Left ventricle myocardium inferior (tissue), 1 donor: ENCODE results near the gene UBE2E1. TPM values are rescaled to one million over a fixed set of nuclear protein-coding genes. Genes with fewer than 3 reads are reported as not detected.
A peak's percentile ranks its signal among the peaks of the same experiment; 100 is the strongest.

ENCODE experiments used
- DNase-seq: peaks from one replicate; pipeline ENCODE4 v3.0.0-alpha.2; 2020
- H3K27ac ChIP-seq: fragments of 200-600 bp; replicated peaks from 2 replicates; pipeline ENCODE4 v1.8.0; 2021
- H3K27me3 ChIP-seq: fragments of 200-600 bp; 2 replicates; pipeline ENCODE4 v1.8.0; 2021; ENCODE audit warnings: low read depth
- H3K36me3 ChIP-seq: fragments of 200-600 bp; 2 replicates; pipeline ENCODE4 v1.8.0; 2021
- H3K4me1 ChIP-seq: fragments of 200-600 bp; 2 replicates; pipeline ENCODE4 v1.8.0; 2021
- H3K4me3 ChIP-seq: fragments of 200-600 bp; 2 replicates; pipeline ENCODE4 v1.8.0; 2021; ENCODE audit warnings: mild to moderate bottlenecking, moderate library complexity
- H3K9me3 ChIP-seq: fragments of 200-600 bp; replicated peaks from 2 replicates; pipeline ENCODE4 v1.8.0; 2021
- CTCF ChIP-seq: fragments of 200-600 bp; IDR thresholded peaks from 2 replicates; pipeline ENCODE4 v1.8.0; 2021; ENCODE audit warnings: antibody characterized with exemption, mild to moderate bottlenecking, borderline replicate concordance
- intact Hi-C: fragments of 100-400 bp; cut with micrococcal nuclease; formaldehyde crosslinking; loops from one replicate; pipeline ENCODE4 v1.11.0; 2022
- total RNA-seq: library from RNA; stranded (reverse); fragmentation: NEBNext Ultra II Directional; extraction: Animal tissue kit (Norgen Biotek cat#: 25700); gene quantifications from one replicate; pipeline ENCODE4 v1.2.1, GENCODE V29; 2021
- donor health status: DM: no; HTN: yes; CAD: no; lungs with severe emphysema.

The UBE2E1 gene
- total RNA-seq, 1 donor from 2014 or later, result 65.0 TPM

- DNase-seq, result no peak
- intact Hi-C loops, result no loop called here
- Histone ChIP-seq H3K27ac (no peak overlapping the region), H3K4me1 (no peaks in the 10 kb centered on the region), H3K4me3 (no peak overlapping the region), H3K9me3 (no peaks in the 10 kb centered on the region), H3K36me3 (no peaks in the 10 kb centered on the region), H3K27me3 (no peaks in the 10 kb centered on the region)
- TF ChIP-seq CTCF, result no peak
Measured at GRCh38 chr3:23795096-23795495, 10.7 kb upstream of the UBE2E1 start.

DNA sequence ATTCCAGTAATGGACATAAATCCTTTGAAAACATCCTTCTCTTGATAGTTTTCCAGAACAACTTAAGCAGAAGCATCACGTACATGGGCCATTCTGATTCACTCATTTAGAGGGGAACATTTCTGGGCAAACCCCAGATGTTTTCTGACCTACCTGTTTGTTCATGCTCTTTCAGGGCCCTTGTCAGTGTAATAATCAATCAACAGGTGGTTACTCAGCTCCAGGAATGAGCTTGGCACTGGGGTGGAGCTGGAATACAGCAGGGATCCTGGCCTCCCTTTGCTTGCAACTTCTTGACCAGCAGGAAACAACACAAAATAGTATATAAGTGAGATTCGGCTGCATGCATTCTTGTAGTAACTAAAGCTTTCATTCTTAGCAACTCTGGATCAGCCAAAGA, 9.2 kb upstream of the UBE2E1 start:
- Histone ChIP-seq H3K36me3 (no peaks in the 10 kb centered on the region), H3K27ac (no peak overlapping the region), H3K4me1 (no peaks in the 10 kb centered on the region), H3K27me3 (no peaks in the 10 kb centered on the region), H3K4me3 (no peak overlapping the region), H3K9me3 (no peaks in the 10 kb centered on the region)
- no peak for TF ChIP-seq CTCF
- intact Hi-C loops, result no loop called here
- no peak for DNase-seq

DNA sequence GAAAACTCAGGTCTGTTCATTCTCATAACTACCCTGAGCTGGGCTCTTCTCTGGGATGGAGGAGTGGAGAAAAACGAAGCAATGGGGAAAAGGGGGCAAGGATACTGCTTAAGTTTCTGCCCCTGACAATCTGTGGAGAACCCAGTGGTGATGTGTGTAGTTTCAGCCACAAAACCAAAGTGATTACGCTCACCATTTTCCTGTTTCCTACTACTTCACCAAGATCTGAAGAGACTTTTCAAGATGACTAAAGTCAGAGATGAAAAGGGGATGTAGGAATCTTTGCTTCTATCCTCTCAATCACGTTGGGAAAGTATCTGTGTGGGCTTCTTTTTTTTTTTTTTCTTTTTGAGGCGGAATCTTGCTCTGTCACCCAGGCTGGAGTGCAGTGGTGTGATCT, 8.3 kb upstream of the UBE2E1 start:
- intact Hi-C loops, result no loop called here
- Histone ChIP-seq H3K27ac (no peak overlapping the region), H3K27me3 (no peaks in the 10 kb centered on the region)

DNA sequence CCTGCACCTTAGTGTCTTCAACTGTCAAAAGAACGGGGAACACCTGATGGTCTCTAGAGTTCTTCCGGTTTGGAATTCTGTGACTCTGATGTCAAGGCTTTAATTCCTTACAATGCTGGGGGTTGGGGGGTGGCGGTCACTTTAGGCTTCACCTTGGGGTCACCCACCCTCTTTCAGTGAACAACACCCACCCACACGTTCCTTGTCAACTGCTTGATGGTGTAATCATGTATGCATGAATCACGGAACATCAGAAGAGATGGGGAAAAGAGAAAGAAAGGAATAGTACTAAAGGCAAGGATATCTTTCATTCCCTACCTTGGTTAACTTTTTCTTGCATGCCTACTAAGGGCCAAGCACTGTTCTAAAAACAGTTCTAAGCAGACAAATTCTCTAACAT, 7.3 kb upstream of the UBE2E1 start:
- Histone ChIP-seq H3K9me3 (no peaks in the 10 kb centered on the region), H3K27ac (no peak overlapping the region), H3K36me3 (no peaks in the 10 kb centered on the region), H3K4me3 (no peak overlapping the region), H3K27me3 (no peaks in the 10 kb centered on the region), H3K4me1 (no peaks in the 10 kb centered on the region)
- DNase-seq, result no peak
- no peak for TF ChIP-seq CTCF
- intact Hi-C loops, result no loop called here

More for the DNA sequence above, 8.3 kb upstream of the UBE2E1 start:
- DNase-seq, result no peak
- Histone ChIP-seq H3K9me3 (no peaks in the 10 kb centered on the region), H3K36me3 (no peaks in the 10 kb centered on the region), H3K4me3 (no peak overlapping the region), H3K4me1 (no peaks in the 10 kb centered on the region)
- TF ChIP-seq CTCF, result no peak

GRCh38 chr3:23798876-23799275, 6.9 kb upstream of the UBE2E1 start:
- no peak for DNase-seq
- Histone ChIP-seq H3K27me3 (no peaks in the 10 kb centered on the region), H3K9me3 (no peaks in the 10 kb centered on the region), H3K4me3 (no peak overlapping the region), H3K36me3 (no peaks in the 10 kb centered on the region), H3K4me1 (no peaks in the 10 kb centered on the region), H3K27ac (no peak overlapping the region)
- TF ChIP-seq CTCF, result no peak
- intact Hi-C loops, result no loop called here

GRCh38 chr3:23800731-23801130, 5.0 kb upstream of the UBE2E1 start:
- intact Hi-C loops, result no loop called here
- Histone ChIP-seq H3K4me1 (no peaks in the 10 kb centered on the region), H3K36me3 (no peaks in the 10 kb centered on the region), H3K9me3 (no peaks in the 10 kb centered on the region), H3K27ac (no peak overlapping the region), H3K4me3 (no peak overlapping the region), H3K27me3 (no peaks in the 10 kb centered on the region)
- no peak for DNase-seq
- TF ChIP-seq CTCF, result peak; percentile 52
